ENCODE measurements around the gene SOX6.

Gene SOX6

GRCh38 chr11:15969701-15970329 is 386.5 kb downstream of the SOX6 start:
- H3K27ac ChIP-seq (ENCODE audit: low read depth, low read length), result no peak overlapping the region
- no peaks in the 10 kb centered on the region for H3K9me2 ChIP-seq (replicated peaks; ENCODE audit: control insufficient read depth, low read length)
- no peaks in the 10 kb centered on the region for H4K20me1 ChIP-seq (ENCODE audit: control insufficient read depth, insufficient read depth, low read depth, low read length)
- no peaks in the 10 kb centered on the region for H3K4me1 ChIP-seq (ENCODE audit: control insufficient read depth, low read length)
- H3K79me2 ChIP-seq (ENCODE audit: control insufficient read depth, low read length), result no peaks in the 10 kb centered on the region
- H3K4me3 ChIP-seq (ENCODE audit: low read length), result no peak overlapping the region
- H3F3A ChIP-seq (ENCODE audit: control insufficient read depth, insufficient read depth), result no peaks in the 10 kb centered on the region
- H3K36me3 ChIP-seq (ENCODE audit: control insufficient read depth, low read length), result no peaks in the 10 kb centered on the region
- no peak for TF ChIP-seq EZH2phosphoT487 (IDR thresholded peaks at IDR 0.05; ENCODE audit: borderline replicate concordance, low read length)
- TF ChIP-seq CTCF (IDR thresholded peaks at IDR 0.05; ENCODE audit: low read depth, low read length, poor library complexity, severe bottlenecking), result no peak
- H3K27me3 ChIP-seq (ENCODE audit: control insufficient read depth, low read length), result no peaks in the 10 kb centered on the region
- H3K9me3 ChIP-seq (ENCODE audit: control insufficient read depth, insufficient read depth, low read length), result no peaks in the 10 kb centered on the region
- H3K4me2 ChIP-seq (ENCODE audit: low read length), result no peak overlapping the region

- TF ChIP-seq EZH2phosphoT487 (IDR thresholded peaks at IDR 0.05; ENCODE audit: borderline replicate concordance, low read length), result no peak
- TF ChIP-seq CTCF (IDR thresholded peaks at IDR 0.05; ENCODE audit: low read depth, low read length, poor library complexity, severe bottlenecking), result no peak
- H3K27ac ChIP-seq (ENCODE audit: low read depth, low read length), result no peak overlapping the region
- H3K9me2 ChIP-seq (replicated peaks; ENCODE audit: control insufficient read depth, low read length), result no peaks in the 10 kb centered on the region
- no peaks in the 10 kb centered on the region for H3K9me3 ChIP-seq (ENCODE audit: control insufficient read depth, insufficient read depth, low read length)
- H3K4me3 ChIP-seq (ENCODE audit: low read length), result no peak overlapping the region
- no peak overlapping the region for H3K4me2 ChIP-seq (ENCODE audit: low read length)
- H3K27me3 ChIP-seq (ENCODE audit: control insufficient read depth, low read length), result no peaks in the 10 kb centered on the region
- H3K36me3 ChIP-seq (ENCODE audit: control insufficient read depth, low read length), result no peaks in the 10 kb centered on the region
- no peaks in the 10 kb centered on the region for H4K20me1 ChIP-seq (ENCODE audit: control insufficient read depth, insufficient read depth, low read depth, low read length)
- no peaks in the 10 kb centered on the region for H3K4me1 ChIP-seq (ENCODE audit: control insufficient read depth, low read length)
- no peaks in the 10 kb centered on the region for H3K79me2 ChIP-seq (ENCODE audit: control insufficient read depth, low read length)
- H3F3A ChIP-seq (ENCODE audit: control insufficient read depth, insufficient read depth), result no peaks in the 10 kb centered on the region
These were observed 387.1 kb downstream of the SOX6 start for GRCh38 chr11:15969281-15969680.

GRCh38 chr11:15968461-15969130 is 387.8 kb downstream of the SOX6 start:
- Histone ChIP-seq H3K4me3 (ENCODE audit: low read length) (no peak overlapping the region), H3K36me3 (ENCODE audit: control insufficient read depth, low read length) (no peaks in the 10 kb centered on the region), H3K27ac (ENCODE audit: low read depth, low read length) (no peak overlapping the region), H3K9me3 (ENCODE audit: control insufficient read depth, insufficient read depth, low read length) (no peaks in the 10 kb centered on the region), H3K9me2 (replicated peaks; ENCODE audit: control insufficient read depth, low read length) (no peaks in the 10 kb centered on the region), H3K4me1 (ENCODE audit: control insufficient read depth, low read length) (no peaks in the 10 kb centered on the region), H3K79me2 (ENCODE audit: control insufficient read depth, low read length) (no peaks in the 10 kb centered on the region), H3F3A (ENCODE audit: control insufficient read depth, insufficient read depth) (no peaks in the 10 kb centered on the region), H4K20me1 (ENCODE audit: control insufficient read depth, insufficient read depth, low read depth, low read length) (no peaks in the 10 kb centered on the region), H3K4me2 (ENCODE audit: low read length) (no peak overlapping the region), H3K27me3 (ENCODE audit: control insufficient read depth, low read length) (no peaks in the 10 kb centered on the region)
- TF ChIP-seq EZH2phosphoT487 (IDR thresholded peaks at IDR 0.05; ENCODE audit: borderline replicate concordance, low read length) (no peak), CTCF (IDR thresholded peaks at IDR 0.05; ENCODE audit: low read depth, low read length, poor library complexity, severe bottlenecking) (no peak)
